GM23338 (cell line): ENCODE data around the gene PEX10. TPM values are rescaled to one million over a fixed set of nuclear protein-coding genes. Genes with fewer than 3 reads are reported as not detected.

Source experiments
- ATAC-seq: fragments of 200-7000 bp; cut with Tn5 transposase; 3 replicates; pipeline ENCODE4 v1.9.1; 2020
- DNase-seq: peaks from one replicate; pipeline ENCODE4 v3.0.0-alpha.2; 2015; ENCODE audit warnings: low spot score
- H2AFZ ChIP-seq: fragments of 200-600 bp; sonication (generic); 2 replicates; pipeline ENCODE4 v1.8.0; 2016; ENCODE audit warnings: antibody characterized with exemption, mild to moderate bottlenecking, moderate library complexity
- H3F3A ChIP-seq: fragments of 200-600 bp; sonication (generic); replicated peaks from 2 replicates; pipeline ENCODE4 v1.8.0; 2017; ENCODE audit warnings: antibody characterized with exemption, mixed run types, low read depth
- H3K27ac ChIP-seq: fragments of 200-600 bp; sonication (generic); 2 replicates; pipeline ENCODE4 v1.6.1; 2016; ENCODE audit warnings: low read depth
- H3K27me3 ChIP-seq: fragments of 200-600 bp; sonication (generic); 2 replicates; pipeline ENCODE4 v1.8.0; 2016; ENCODE audit warnings: mild to moderate bottlenecking, mixed run types, moderate library complexity; ENCODE audit not compliant: insufficient read depth
- H3K36me3 ChIP-seq: fragments of 200-600 bp; sonication (generic); 2 replicates; pipeline ENCODE4 v1.8.0; 2016; ENCODE audit warnings: mild to moderate bottlenecking; ENCODE audit not compliant: insufficient read depth
- H3K4me1 ChIP-seq: fragments of 200-600 bp; sonication (generic); 2 replicates; pipeline ENCODE4 v1.8.0; 2016; ENCODE audit warnings: mild to moderate bottlenecking, moderate library complexity; ENCODE audit not compliant: insufficient read depth
- H3K4me2 ChIP-seq: fragments of 200-600 bp; sonication (generic); 2 replicates; pipeline ENCODE4 v1.7.1; 2017; ENCODE audit warnings: mixed run types
- H3K4me3 ChIP-seq: fragments of 200-600 bp; sonication (generic); 2 replicates; pipeline ENCODE4 v1.6.1; 2016; ENCODE audit warnings: mixed run types
- H3K79me2 ChIP-seq: fragments of 200-600 bp; sonication (generic); replicated peaks from 2 replicates; pipeline ENCODE4 v1.8.0; 2017; ENCODE audit warnings: mild to moderate bottlenecking; ENCODE audit not compliant: insufficient read depth
- H3K9me2 ChIP-seq: fragments of 200-600 bp; sonication (generic); 2 replicates; pipeline ENCODE4 v1.8.0; 2017; ENCODE audit not compliant: insufficient read depth
- H4K20me1 ChIP-seq: fragments of 200-600 bp; sonication (generic); replicated peaks from 2 replicates; pipeline ENCODE4 v1.8.0; 2017; ENCODE audit warnings: mild to moderate bottlenecking; ENCODE audit not compliant: insufficient read depth
- H3K27ac Mint-ChIP-seq: 2 replicates; pipeline ENCODE4 v1.8.0; 2020; ENCODE audit warnings: inconsistent platforms, mild to moderate bottlenecking, moderate library complexity, mixed read lengths
- H3K27me3 Mint-ChIP-seq: 3 replicates; pipeline ENCODE4 v1.8.0; 2022; ENCODE audit warnings: low read depth, mild to moderate bottlenecking, moderate library complexity, mixed read lengths, inconsistent platforms; ENCODE audit not compliant: insufficient read depth, poor library complexity
- H3K36me3 Mint-ChIP-seq: 3 replicates; pipeline ENCODE4 v1.8.0; 2021; ENCODE audit warnings: low read depth, mild to moderate bottlenecking, inconsistent platforms, moderate library complexity, mixed read lengths
- H3K4me1 Mint-ChIP-seq: 3 replicates; pipeline ENCODE4 v1.8.0; 2020; ENCODE audit warnings: mild to moderate bottlenecking, inconsistent platforms, mixed read lengths
- H3K4me3 Mint-ChIP-seq: 3 replicates; pipeline ENCODE4 v1.8.0; 2021; ENCODE audit warnings: moderate library complexity, mild to moderate bottlenecking, inconsistent platforms, mixed read lengths
- H3K9me3 Mint-ChIP-seq: 3 replicates; pipeline ENCODE4 v1.8.0; 2020; ENCODE audit warnings: moderate library complexity, mild to moderate bottlenecking, inconsistent platforms, mixed read lengths
- CREB1 ChIP-seq: fragments of 250-450 bp; sonication (Bioruptor Pico); IDR thresholded peaks from 2 replicates; pipeline ENCODE4 v1.5.0; 2020; ENCODE audit warnings: low read depth, mild to moderate bottlenecking, moderate library complexity
- CTCF ChIP-seq, 2 experiments: fragments of 200-600 bp in 1 of 2; sonication (generic) in 1 of 2; conservative IDR thresholded peaks; 2 replicates each; pipeline versions ENCODE4 v1.5.1 to v1.6.1; 2016 to 2017; ENCODE audit warnings: antibody characterized with exemption in 2 of 2, low read depth in 2 of 2, mild to moderate bottlenecking in 2 of 2, moderate library complexity in 1 of 2
- EZH2 ChIP-seq: fragments of 200-600 bp; sonication (generic); IDR thresholded peaks from one replicate; pipeline ENCODE4 v1.8.0; 2017; ENCODE audit warnings: antibody characterized with exemption, mild to moderate bottlenecking, low read depth; ENCODE audit not compliant: unreplicated experiment
- EZH2phosphoT487 ChIP-seq: fragments of 200-600 bp; sonication (generic); IDR thresholded peaks from one replicate; pipeline ENCODE4 v1.8.1; 2018; ENCODE audit warnings: antibody characterized with exemption; ENCODE audit not compliant: unreplicated experiment
- JUNB ChIP-seq: IDR thresholded peaks from one replicate; pipeline ENCODE4 v1.6.1; 2016; ENCODE audit warnings: antibody characterized with exemption; ENCODE audit not compliant: unreplicated experiment
- NANOG ChIP-seq: IDR thresholded peaks from 2 replicates; pipeline ENCODE4 v1.6.1; 2016; ENCODE audit warnings: antibody characterized with exemption, borderline replicate concordance
- POLR2AphosphoS5 ChIP-seq: IDR thresholded peaks from 2 replicates; pipeline ENCODE4 v1.6.1; 2016; ENCODE audit warnings: antibody characterized with exemption, low read depth
- REST ChIP-seq: IDR thresholded peaks from one replicate; pipeline ENCODE4 v1.6.1; 2018; ENCODE audit warnings: antibody characterized with exemption; ENCODE audit not compliant: unreplicated experiment
- STAT1 ChIP-seq: IDR thresholded peaks from one replicate; pipeline ENCODE4 v1.6.1; 2016; ENCODE audit warnings: antibody characterized with exemption; ENCODE audit not compliant: unreplicated experiment
- ZNF114 ChIP-seq: fragments of 250-450 bp; sonication (Bioruptor Pico); IDR thresholded peaks from 2 replicates; pipeline ENCODE4 v1.5.0; 2020; ENCODE audit warnings: mild to moderate bottlenecking, moderate library complexity
- ZNF331 ChIP-seq: fragments of 250-450 bp; sonication (Bioruptor Pico); IDR thresholded peaks from 2 replicates; pipeline ENCODE4 v1.5.0; 2020; ENCODE audit warnings: low read depth, mild to moderate bottlenecking, moderate library complexity
- polyA plus RNA-seq: library from polyadenylated mRNA; unstranded; fragments of >200 nt; fragmentation: Nextera tagmentation; extraction: Ambion mirVana; gene quantifications from 2 replicates; pipeline ENCODE4 v1.2.1, GENCODE V29; 2016
- total RNA-seq: library from RNA; depleted of rRNA; stranded (reverse); fragments of >200 nt; shearing (Covaris generic); gene quantifications from 2 replicates; pipeline ENCODE4 v1.2.3, GENCODE V29; 2014
- TF ChIP-seq, protein P1 (sequence below): IDR thresholded peaks from 2 replicates; pipeline ENCODE4 v1.6.1; 2016; ENCODE audit warnings: antibody characterized with exemption
- TF ChIP-seq, protein P2 (sequence below): fragments of 250-450 bp; sonication (Bioruptor Pico); IDR thresholded peaks from 2 replicates; pipeline ENCODE4 v1.5.0; 2020; ENCODE audit warnings: mild to moderate bottlenecking, moderate library complexity

The PEX10 gene
- total and polyA plus RNA-seq, 2 experiments from 2014 or later, result 15.0 to 53.9 TPM

GRCh38 chr1:2455757-2456156, 43.4 kb upstream of the PEX10 start:
- no peak for ATAC-seq
- no peak overlapping the region for H3K27ac ChIP-seq
- H3K36me3 Mint-ChIP-seq, result no peaks in the 10 kb centered on the region

More at GRCh38 chr1:2455757-2456156, 43.4 kb upstream of the PEX10 start:
- Mint-ChIP-seq H3K4me1 (peaks cover 3% of the 10 kb centered on the region), H3K9me3 (no peaks in the 10 kb centered on the region), H3K4me3 (no peak overlapping the region), H3K27me3 (peaks cover 3% of the 10 kb centered on the region), H3K27ac (no peak overlapping the region)
- H3K4me2 ChIP-seq, result no peak overlapping the region
- no peak overlapping the region for H3K4me3 ChIP-seq
- no peaks in the 10 kb centered on the region for H3K79me2 ChIP-seq
- H3K36me3 ChIP-seq, result no peaks in the 10 kb centered on the region
- no peaks in the 10 kb centered on the region for H3K27me3 ChIP-seq
- H3F3A ChIP-seq, result no peaks in the 10 kb centered on the region
- no peak overlapping the region for H2AFZ ChIP-seq
- TF ChIP-seq ZNF114 (CRISPR knock-in tag) (no peak), EZH2 (no peak), NANOG (no peak), POLR2AphosphoS5 (no peak), CTCF (conservative IDR thresholded peaks at IDR 0.05; ENCODE audit: low read depth in 2 of 2) (no peak), ZNF331 (no peak), EZH2phosphoT487 (no peak), STAT1 (no peak), CREB1 (CRISPR knock-in tag) (no peak), JUNB (no peak), REST (no peak)
- TF ChIP-seq, protein P1, sequence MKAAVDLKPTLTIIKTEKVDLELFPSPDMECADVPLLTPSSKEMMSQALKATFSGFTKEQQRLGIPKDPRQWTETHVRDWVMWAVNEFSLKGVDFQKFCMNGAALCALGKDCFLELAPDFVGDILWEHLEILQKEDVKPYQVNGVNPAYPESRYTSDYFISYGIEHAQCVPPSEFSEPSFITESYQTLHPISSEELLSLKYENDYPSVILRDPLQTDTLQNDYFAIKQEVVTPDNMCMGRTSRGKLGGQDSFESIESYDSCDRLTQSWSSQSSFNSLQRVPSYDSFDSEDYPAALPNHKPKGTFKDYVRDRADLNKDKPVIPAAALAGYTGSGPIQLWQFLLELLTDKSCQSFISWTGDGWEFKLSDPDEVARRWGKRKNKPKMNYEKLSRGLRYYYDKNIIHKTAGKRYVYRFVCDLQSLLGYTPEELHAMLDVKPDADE, result no peak
- TF ChIP-seq, protein P2, sequence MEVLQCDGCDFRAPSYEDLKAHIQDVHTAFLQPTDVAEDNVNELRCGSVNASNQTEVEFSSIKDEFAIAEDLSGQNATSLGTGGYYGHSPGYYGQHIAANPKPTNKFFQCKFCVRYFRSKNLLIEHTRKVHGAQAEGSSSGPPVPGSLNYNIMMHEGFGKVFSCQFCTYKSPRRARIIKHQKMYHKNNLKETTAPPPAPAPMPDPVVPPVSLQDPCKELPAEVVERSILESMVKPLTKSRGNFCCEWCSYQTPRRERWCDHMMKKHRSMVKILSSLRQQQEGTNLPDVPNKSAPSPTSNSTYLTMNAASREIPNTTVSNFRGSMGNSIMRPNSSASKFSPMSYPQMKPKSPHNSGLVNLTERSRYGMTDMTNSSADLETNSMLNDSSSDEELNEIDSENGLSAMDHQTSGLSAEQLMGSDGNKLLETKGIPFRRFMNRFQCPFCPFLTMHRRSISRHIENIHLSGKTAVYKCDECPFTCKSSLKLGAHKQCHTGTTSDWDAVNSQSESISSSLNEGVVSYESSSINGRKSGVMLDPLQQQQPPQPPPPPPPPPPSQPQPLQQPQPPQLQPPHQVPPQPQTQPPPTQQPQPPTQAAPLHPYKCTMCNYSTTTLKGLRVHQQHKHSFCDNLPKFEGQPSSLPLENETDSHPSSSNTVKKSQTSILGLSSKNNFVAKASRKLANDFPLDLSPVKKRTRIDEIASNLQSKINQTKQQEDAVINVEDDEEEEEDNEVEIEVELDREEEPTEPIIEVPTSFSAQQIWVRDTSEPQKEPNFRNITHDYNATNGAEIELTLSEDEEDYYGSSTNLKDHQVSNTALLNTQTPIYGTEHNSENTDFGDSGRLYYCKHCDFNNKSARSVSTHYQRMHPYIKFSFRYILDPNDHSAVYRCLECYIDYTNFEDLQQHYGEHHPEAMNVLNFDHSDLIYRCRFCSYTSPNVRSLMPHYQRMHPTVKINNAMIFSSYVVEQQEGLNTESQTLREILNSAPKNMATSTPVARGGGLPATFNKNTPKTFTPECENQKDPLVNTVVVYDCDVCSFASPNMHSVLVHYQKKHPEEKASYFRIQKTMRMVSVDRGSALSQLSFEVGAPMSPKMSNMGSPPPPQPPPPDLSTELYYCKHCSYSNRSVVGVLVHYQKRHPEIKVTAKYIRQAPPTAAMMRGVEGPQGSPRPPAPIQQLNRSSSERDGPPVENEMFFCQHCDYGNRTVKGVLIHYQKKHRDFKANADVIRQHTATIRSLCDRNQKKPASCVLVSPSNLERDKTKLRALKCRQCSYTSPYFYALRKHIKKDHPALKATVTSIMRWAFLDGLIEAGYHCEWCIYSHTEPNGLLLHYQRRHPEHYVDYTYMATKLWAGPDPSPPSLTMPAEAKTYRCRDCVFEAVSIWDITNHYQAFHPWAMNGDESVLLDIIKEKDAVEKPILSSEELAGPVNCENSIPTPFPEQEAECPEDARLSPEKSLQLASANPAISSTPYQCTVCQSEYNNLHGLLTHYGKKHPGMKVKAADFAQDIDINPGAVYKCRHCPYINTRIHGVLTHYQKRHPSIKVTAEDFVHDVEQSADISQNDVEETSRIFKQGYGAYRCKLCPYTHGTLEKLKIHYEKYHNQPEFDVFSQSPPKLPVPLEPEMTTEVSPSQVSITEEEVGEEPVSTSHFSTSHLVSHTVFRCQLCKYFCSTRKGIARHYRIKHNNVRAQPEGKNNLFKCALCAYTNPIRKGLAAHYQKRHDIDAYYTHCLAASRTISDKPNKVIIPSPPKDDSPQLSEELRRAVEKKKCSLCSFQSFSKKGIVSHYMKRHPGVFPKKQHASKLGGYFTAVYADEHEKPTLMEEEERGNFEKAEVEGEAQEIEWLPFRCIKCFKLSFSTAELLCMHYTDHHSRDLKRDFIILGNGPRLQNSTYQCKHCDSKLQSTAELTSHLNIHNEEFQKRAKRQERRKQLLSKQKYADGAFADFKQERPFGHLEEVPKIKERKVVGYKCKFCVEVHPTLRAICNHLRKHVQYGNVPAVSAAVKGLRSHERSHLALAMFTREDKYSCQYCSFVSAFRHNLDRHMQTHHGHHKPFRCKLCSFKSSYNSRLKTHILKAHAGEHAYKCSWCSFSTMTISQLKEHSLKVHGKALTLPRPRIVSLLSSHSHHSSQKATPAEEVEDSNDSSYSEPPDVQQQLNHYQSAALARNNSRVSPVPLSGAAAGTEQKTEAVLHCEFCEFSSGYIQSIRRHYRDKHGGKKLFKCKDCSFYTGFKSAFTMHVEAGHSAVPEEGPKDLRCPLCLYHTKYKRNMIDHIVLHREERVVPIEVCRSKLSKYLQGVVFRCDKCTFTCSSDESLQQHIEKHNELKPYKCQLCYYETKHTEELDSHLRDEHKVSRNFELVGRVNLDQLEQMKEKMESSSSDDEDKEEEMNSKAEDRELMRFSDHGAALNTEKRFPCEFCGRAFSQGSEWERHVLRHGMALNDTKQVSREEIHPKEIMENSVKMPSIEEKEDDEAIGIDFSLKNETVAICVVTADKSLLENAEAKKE, result no peak
- H4K20me1 ChIP-seq, result no peaks in the 10 kb centered on the region
- DNase-seq, result no peak
- H3K4me1 ChIP-seq, result no peaks in the 10 kb centered on the region
- no peaks in the 10 kb centered on the region for H3K9me2 ChIP-seq
